K562 (cell line): ENCODE data around the gene ZP1. TPM values are rescaled to one million over a fixed set of nuclear protein-coding genes. Genes with fewer than 3 reads are reported as not detected.

Experiments used
- ATAC-seq: fragments of 200-7000 bp; cut with Tn5 transposase; 3 replicates; pipeline ENCODE4 v1.9.1; 2020; ENCODE audit warnings: moderate library complexity
- BruUV-seq: library from RNA; stranded (reverse); fragments of 400-500 nt; replicated peaks from 2 replicates; lab custom pipeline; 2021; lab: Mats Ljungman, UMichigan
- CTCF ChIA-PET: fragments of 300-600 bp; formaldehyde crosslinking; extraction: SDS; loops from one replicate; lab custom pipeline; 2021; ENCODE audit warnings: low intra/inter-chr PET ratio; lab: Yijun Ruan, JAX
- POLR2A ChIA-PET: fragments of 300-600, 350-650 bp; sonication (Branson Sonifier 250); formaldehyde crosslinking; extraction: SDS; loops from one replicate; lab custom pipeline; 2021; ENCODE audit warnings: antibody characterized with exemption, inconsistent platforms; lab: Yijun Ruan, JAX
- DNase-seq, 4 experiments: peaks; one replicate each; pipeline versions ENCODE4 v3.0.0 to v3.0.0-alpha.2; 2011 to 2018; ENCODE audit warnings: low spot score in 3 of 4, mixed read lengths in 3 of 4; ENCODE audit errors: extremely low read depth in 1 of 4
- FAIRE-seq: peaks from 2 replicates; lab custom pipeline; 2011; peaks lifted over from hg19 to GRCh38; lab: Jason Lieb, UNC
- H2AFZ ChIP-seq: 2 replicates; pipeline ENCODE4 v1.6.0; 2011; ENCODE audit warnings: low read depth, low read length, control low read depth, inconsistent platforms
- H3K27ac ChIP-seq: fragments of 200-600 bp; 3 replicates; pipeline ENCODE4 v1.8.0; 2011; ENCODE audit warnings: low read depth, mild to moderate bottlenecking, control low read depth, inconsistent platforms, low read length, moderate library complexity, mixed read lengths; ENCODE audit errors: extremely low read depth
- H3K27me3 ChIP-seq, 2 experiments: fragments of 300-600 bp in 1 of 2; 2 replicates in 1 of 2; 3 replicates in 1 of 2; pipeline versions ENCODE4 v1.6.0 to v1.8.0; 2011; ENCODE audit warnings: inconsistent platforms in 2 of 2, low read length in 2 of 2, mild to moderate bottlenecking in 1 of 2, mixed read lengths in 1 of 2, moderate library complexity in 1 of 2; ENCODE audit not compliant: control insufficient read depth in 2 of 2, insufficient read depth in 2 of 2
- H3K36me3 ChIP-seq: fragments of 300-600 bp; 3 replicates; pipeline ENCODE4 v1.8.0; 2011; ENCODE audit warnings: mild to moderate bottlenecking, low read length, inconsistent platforms; ENCODE audit not compliant: control insufficient read depth, insufficient read depth
- H3K4me1 ChIP-seq, 2 experiments: fragments of 200-600 bp in 1 of 2; replicated peaks in 1 of 2; 2 replicates in 1 of 2; 3 replicates in 1 of 2; pipeline versions ENCODE4 v1.5.1 to v1.8.0; 2011; ENCODE audit warnings: inconsistent platforms in 2 of 2, low read length in 2 of 2, mild to moderate bottlenecking in 1 of 2, mixed read lengths in 1 of 2, moderate library complexity in 1 of 2; ENCODE audit not compliant: control insufficient read depth in 2 of 2, insufficient read depth in 2 of 2
- H3K4me2 ChIP-seq: 2 replicates; pipeline ENCODE4 v1.6.1; 2011; ENCODE audit warnings: low read length, control low read depth, inconsistent platforms, mixed read lengths; ENCODE audit not compliant: insufficient read depth
- H3K4me3 ChIP-seq: fragments of 200-600 bp; sonication (generic), shearing (Covaris generic); 2 replicates; pipeline ENCODE4 v1.5.1; 2016; ENCODE audit warnings: control low read depth, inconsistent platforms
- H3K79me2 ChIP-seq: fragments of 200-600 bp; 3 replicates; pipeline ENCODE4 v1.8.0; 2011; ENCODE audit warnings: low read length, inconsistent platforms; ENCODE audit not compliant: control insufficient read depth, insufficient read depth
- H3K9ac ChIP-seq, 2 experiments: 2 replicates each; pipeline versions ENCODE4 v1.6.0 to v1.6.1; 2011; ENCODE audit warnings: low read depth in 2 of 2, low read length in 2 of 2, control low read depth in 1 of 2, inconsistent platforms in 1 of 2, mild to moderate bottlenecking in 1 of 2, mixed read lengths in 1 of 2; ENCODE audit not compliant: insufficient read depth in 1 of 2
- H3K9me1 ChIP-seq: one replicate; pipeline ENCODE4 v1.6.0; 2011; ENCODE audit warnings: inconsistent platforms, mild to moderate bottlenecking, low read length, moderate library complexity; ENCODE audit not compliant: control insufficient read depth, insufficient read depth
- H3K9me3 ChIP-seq: replicated peaks from 2 replicates; pipeline ENCODE4 v1.5.1; 2011; ENCODE audit warnings: low read depth, low read length, inconsistent platforms; ENCODE audit not compliant: control insufficient read depth, insufficient read depth
- H4K20me1 ChIP-seq: replicated peaks from 2 replicates; pipeline ENCODE4 v1.6.1; 2011; ENCODE audit warnings: low read length, inconsistent platforms, mixed read lengths; ENCODE audit not compliant: control insufficient read depth, insufficient read depth
- FOXK1 ChIP-seq: sonication (generic); formaldehyde crosslinking; IDR thresholded peaks from 2 replicates; pipeline ENCODE4 v1.8.0; 2022; ENCODE audit warnings: missing genetic modification reagents, mild to moderate bottlenecking, borderline replicate concordance
- FOXP1 ChIP-seq: sonication (generic); formaldehyde crosslinking; IDR thresholded peaks from 2 replicates; pipeline ENCODE4 v1.8.0; 2022; ENCODE audit warnings: mild to moderate bottlenecking, missing genetic modification reagents
- NCOA1 ChIP-seq: fragments of 450-650 bp; IDR thresholded peaks from 2 replicates; pipeline ENCODE4 v1.6.1; 2016; ENCODE audit warnings: low read depth
- PRMT5 ChIP-seq: sonication (generic); formaldehyde crosslinking; IDR thresholded peaks from 2 replicates; pipeline ENCODE4 v1.5.0; 2020; ENCODE audit warnings: missing genetic modification reagents
- XRCC4 ChIP-seq: IDR thresholded peaks from one replicate; pipeline ENCODE4 v1.6.1; 2011; ENCODE audit not compliant: insufficient read depth, insufficient read length; ENCODE audit errors: extremely low read depth
- ZNF23 ChIP-seq: fragments of 250-450 bp; sonication (Bioruptor Pico); IDR thresholded peaks from 2 replicates; pipeline ENCODE4 v1.4.0; 2020; ENCODE audit warnings: mild to moderate bottlenecking
- ZNF436 ChIP-seq: fragments of 250-450, 450-650 bp; sonication (Bioruptor Pico); formaldehyde crosslinking; IDR thresholded peaks from 2 replicates; pipeline ENCODE4 v1.7.0; 2020; ENCODE audit warnings: mild to moderate bottlenecking
- ZNF561 ChIP-seq: fragments of 450-650 bp; formaldehyde crosslinking; conservative IDR thresholded peaks from 2 replicates; pipeline ENCODE4 v1.4.0; 2020; ENCODE audit warnings: mild to moderate bottlenecking, moderate library complexity
- ZNF699 ChIP-seq: fragments of 250-450 bp; sonication (Bioruptor Pico); IDR thresholded peaks from 2 replicates; pipeline ENCODE4 v1.8.0; 2021; ENCODE audit warnings: mild to moderate bottlenecking, moderate library complexity; ENCODE audit not compliant: insufficient replicate concordance
- WGBS: fragments of 100-300 bp; shearing (Covaris generic); methylation state at CpG from one replicate; pipeline ENCODE4 v1.1.6; 2016; ENCODE audit warnings: low coverage, mixed read lengths; ENCODE audit not compliant: insufficient coverage; ENCODE audit errors: missing lambda C conversion rate; 5-methylcytosine and 5-hydroxymethylcytosine counted together
- in situ Hi-C: fragments of 300-500 bp; cut with MboI; formaldehyde crosslinking; loops from 4 replicates; pipeline ENCODE4 v1.15.0; 2018; ENCODE audit warnings: inconsistent platforms, mixed read lengths
- intact Hi-C: fragments of 100-400 bp; cut with micrococcal nuclease; formaldehyde crosslinking; loops from 2 replicates; pipeline ENCODE4 v1.14.2; 2022
- polyA plus RNA-seq, 8 experiments: library from polyadenylated mRNA; depleted of rRNA in 4 of 8; stranded (reverse) in 5 of 8; unstranded in 3 of 8; fragments of >200 nt; fragmentation: Nextera tagmentation in 2 of 8; fragmentation: Illumina TruSeq in 1 of 8; extraction: Ambion mirVana in 2 of 8; extraction: Trizol in 1 of 8; gene quantifications; 2 replicates each; pipeline versions ENCODE4 v1.2.1 to v1.2.3, GENCODE V29; 2011 to 2014; ENCODE audit warnings: inconsistent platforms in 1 of 8, missing spikeins in 1 of 8
- total RNA-seq, 7 experiments: library from RNA; depleted of rRNA in 6 of 7; stranded (reverse); fragments of >200 nt in 6 of 7; fragmentation: Illumina TruSeq in 2 of 7; extraction: Trizol in 2 of 7; gene quantifications; 2 replicates each; pipeline versions ENCODE4 v1.2.1 to v1.2.3, GENCODE V29; 2011 to 2021; ENCODE audit warnings: low replicate concordance in 1 of 7
- TF ChIP-seq, protein P1 (sequence below): sonication (generic); formaldehyde crosslinking; IDR thresholded peaks from 2 replicates; pipeline ENCODE4 v1.8.0; 2022; ENCODE audit warnings: mild to moderate bottlenecking, low read depth, missing genetic modification reagents
- TF ChIP-seq, protein P2 (sequence below): fragments of 250-450 bp; sonication (Bioruptor Pico); IDR thresholded peaks from 2 replicates; pipeline ENCODE4 v1.5.0; 2020; ENCODE audit warnings: mild to moderate bottlenecking
- TF ChIP-seq, protein P3 (sequence below): sonication (generic); formaldehyde crosslinking; IDR thresholded peaks from 2 replicates; pipeline ENCODE4 v1.8.0; 2023; ENCODE audit warnings: mild to moderate bottlenecking, missing genetic modification reagents

The ZP1 gene
- total and polyA plus RNA-seq, 9 of the 15 experiments (the other 6 are each of a cell fraction or from before 2014, with no cell fraction given) = 0.11 to 0.15 TPM; not detected in 7

DNA sequence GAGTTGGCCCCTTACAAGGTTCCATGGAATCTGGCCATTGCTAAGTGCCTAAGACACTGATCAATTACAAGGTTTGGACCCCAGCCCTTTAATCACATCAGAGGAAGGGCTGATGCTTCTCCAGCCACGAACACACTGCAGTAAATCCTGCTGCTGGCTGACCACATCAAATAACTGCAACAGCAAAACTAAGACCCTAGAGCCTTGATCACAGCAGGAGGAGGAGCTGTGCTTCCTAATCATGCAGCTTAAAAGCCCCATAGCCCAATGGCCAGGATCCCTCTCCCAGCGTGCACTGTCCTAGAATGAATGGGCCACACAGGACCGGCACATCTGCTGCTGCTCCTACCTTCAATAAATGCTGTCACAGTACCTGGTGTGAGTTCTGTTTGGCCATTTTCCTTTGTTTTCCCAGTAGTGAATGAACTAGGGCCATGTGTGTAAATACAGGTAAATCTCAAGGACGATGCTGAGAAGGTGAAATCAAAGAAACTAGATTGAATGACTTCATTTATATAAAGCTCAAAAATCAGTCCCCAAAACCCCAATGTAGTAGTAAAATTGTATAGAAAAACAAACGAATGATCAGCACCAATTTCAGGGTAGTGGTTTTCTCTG, 12.7 kb downstream of the ZP1 start:
- Histone ChIP-seq H2AFZ (no peak overlapping the region), H3K9me1 (peaks cover 3% of the 10 kb centered on the region), H3K4me3 (no peak overlapping the region), H3K9me3 (no peaks in the 10 kb centered on the region), H3K4me2 (no peak overlapping the region), H3K27me3 (no peaks in the 10 kb centered on the region), H4K20me1 (no peaks in the 10 kb centered on the region), H3K9ac (no peak overlapping the region), H3K79me2 (no peaks in the 10 kb centered on the region), H3K27ac (no peak overlapping the region), H3K4me1 (peaks cover 0 to 3% of the 10 kb centered on the region in 2 experiments; a peak in 1 of 5 replicates), H3K36me3 (peaks cover 19% of the 10 kb centered on the region; the same call in 2 of the 3 replicates)
- 67% methylated on average over 5 of the region's 5 CpGs for WGBS
- no peak for FAIRE-seq
- DNase-seq = no peak
- ChIA-PET CTCF (no interaction called here), POLR2A (interaction anchor here (1.0 to 1.6 kb wide), 2 partner anchors 16 to 59 kb away, joined by 4 to 5 read pairs; no protein-coding TSS in a partner anchor)
- no TSS peak for BruUV-seq
- intact Hi-C loops = no loop called here
- in situ Hi-C loops = no loop called here
- ATAC-seq = no peak
- TF ChIP-seq, protein P1, sequence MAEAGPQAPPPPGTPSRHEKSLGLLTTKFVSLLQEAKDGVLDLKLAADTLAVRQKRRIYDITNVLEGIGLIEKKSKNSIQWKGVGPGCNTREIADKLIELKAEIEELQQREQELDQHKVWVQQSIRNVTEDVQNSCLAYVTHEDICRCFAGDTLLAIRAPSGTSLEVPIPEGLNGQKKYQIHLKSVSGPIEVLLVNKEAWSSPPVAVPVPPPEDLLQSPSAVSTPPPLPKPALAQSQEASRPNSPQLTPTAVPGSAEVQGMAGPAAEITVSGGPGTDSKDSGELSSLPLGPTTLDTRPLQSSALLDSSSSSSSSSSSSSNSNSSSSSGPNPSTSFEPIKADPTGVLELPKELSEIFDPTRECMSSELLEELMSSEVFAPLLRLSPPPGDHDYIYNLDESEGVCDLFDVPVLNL (CRISPR knock-in tag) = no peak
- TF ChIP-seq ZNF699 (CRISPR knock-in tag) = no peak
- no peak for TF ChIP-seq FOXK1 (CRISPR knock-in tag)
- TF ChIP-seq ZNF561 (CRISPR knock-in tag) = no peak
- TF ChIP-seq NCOA1 = no peak
- TF ChIP-seq XRCC4 = no peak
- no peak for TF ChIP-seq PRMT5 (CRISPR knock-in tag)
- TF ChIP-seq ZNF23 (CRISPR knock-in tag) = no peak
- TF ChIP-seq ZNF436 = no peak
- TF ChIP-seq, protein P2, sequence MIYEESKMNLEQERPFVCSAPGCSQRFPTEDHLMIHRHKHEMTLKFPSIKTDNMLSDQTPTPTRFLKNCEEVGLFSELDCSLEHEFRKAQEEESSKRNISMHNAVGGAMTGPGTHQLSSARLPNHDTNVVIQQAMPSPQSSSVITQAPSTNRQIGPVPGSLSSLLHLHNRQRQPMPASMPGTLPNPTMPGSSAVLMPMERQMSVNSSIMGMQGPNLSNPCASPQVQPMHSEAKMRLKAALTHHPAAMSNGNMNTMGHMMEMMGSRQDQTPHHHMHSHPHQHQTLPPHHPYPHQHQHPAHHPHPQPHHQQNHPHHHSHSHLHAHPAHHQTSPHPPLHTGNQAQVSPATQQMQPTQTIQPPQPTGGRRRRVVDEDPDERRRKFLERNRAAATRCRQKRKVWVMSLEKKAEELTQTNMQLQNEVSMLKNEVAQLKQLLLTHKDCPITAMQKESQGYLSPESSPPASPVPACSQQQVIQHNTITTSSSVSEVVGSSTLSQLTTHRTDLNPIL (CRISPR knock-in tag) = no peak
- TF ChIP-seq, protein P3, sequence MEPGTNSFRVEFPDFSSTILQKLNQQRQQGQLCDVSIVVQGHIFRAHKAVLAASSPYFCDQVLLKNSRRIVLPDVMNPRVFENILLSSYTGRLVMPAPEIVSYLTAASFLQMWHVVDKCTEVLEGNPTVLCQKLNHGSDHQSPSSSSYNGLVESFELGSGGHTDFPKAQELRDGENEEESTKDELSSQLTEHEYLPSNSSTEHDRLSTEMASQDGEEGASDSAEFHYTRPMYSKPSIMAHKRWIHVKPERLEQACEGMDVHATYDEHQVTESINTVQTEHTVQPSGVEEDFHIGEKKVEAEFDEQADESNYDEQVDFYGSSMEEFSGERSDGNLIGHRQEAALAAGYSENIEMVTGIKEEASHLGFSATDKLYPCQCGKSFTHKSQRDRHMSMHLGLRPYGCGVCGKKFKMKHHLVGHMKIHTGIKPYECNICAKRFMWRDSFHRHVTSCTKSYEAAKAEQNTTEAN (CRISPR knock-in tag) = no peak
- no peak for TF ChIP-seq FOXP1 (CRISPR knock-in tag)
